IMR-90 (cell line): Measurements from ENCODE around the gene ART3. TPM values are rescaled to one million over a fixed set of nuclear protein-coding genes. Genes with fewer than 3 reads are reported as not detected.
A peak's percentile ranks its signal among the peaks of the same experiment; 100 is the strongest.

Experiments
- ATAC-seq: fragments of 200-7000 bp; cut with Tn5 transposase; 2 replicates; pipeline ENCODE4 v1.9.1; 2020; ENCODE audit warnings: low read depth, mild to moderate bottlenecking, moderate library complexity
- BruUV-seq: library from RNA; stranded (reverse); fragments of 400-500 nt; replicated peaks from 2 replicates; lab custom pipeline; 2021; lab: Mats Ljungman, UMichigan
- CTCF ChIA-PET: fragments of 300-600 bp; formaldehyde crosslinking; extraction: SDS; loops from one replicate; lab custom pipeline; 2021; ENCODE audit warnings: antibody characterized with exemption; lab: Yijun Ruan, JAX
- POLR2A ChIA-PET: fragments of 300-600 bp; sonication (Branson Sonifier 250); formaldehyde crosslinking; loops from one replicate; lab custom pipeline; 2022; ENCODE audit warnings: antibody characterized with exemption; ENCODE audit not compliant: unreplicated experiment; lab: Charles Lee
- DNase-seq: peaks from one replicate; pipeline ENCODE4 v3.0.0; 2013
- H2AFZ ChIP-seq: replicated peaks from 2 replicates; pipeline ENCODE3; 2013; ENCODE audit warnings: low read length, mild to moderate bottlenecking; ENCODE audit not compliant: poor library complexity
- H2AK5ac ChIP-seq: 2 replicates; pipeline ENCODE4 v1.6.1; 2013; ENCODE audit warnings: low read depth, low read length, inconsistent platforms
- H2AK9ac ChIP-seq: replicated peaks from 2 replicates; pipeline ENCODE3; 2013; ENCODE audit warnings: mild to moderate bottlenecking, low read depth, low read length, moderate library complexity; ENCODE audit not compliant: poor library complexity
- H2BK120ac ChIP-seq: 2 replicates; pipeline ENCODE4 v1.6.1; 2013; ENCODE audit warnings: low read depth, low read length, inconsistent platforms
- H2BK15ac ChIP-seq: 3 replicates; pipeline ENCODE4 v1.6.1; 2013; ENCODE audit warnings: low read depth, low read length, inconsistent platforms
- H2BK20ac ChIP-seq: 2 replicates; pipeline ENCODE4 v1.6.1; 2013; ENCODE audit warnings: low read depth, mild to moderate bottlenecking, inconsistent platforms, low read length, moderate library complexity
- H2BK5ac ChIP-seq: 2 replicates; pipeline ENCODE4 v1.6.1; 2013; ENCODE audit warnings: mild to moderate bottlenecking, low read depth, low read length, inconsistent platforms; ENCODE audit not compliant: poor library complexity, severe bottlenecking
- H3K14ac ChIP-seq: replicated peaks from 2 replicates; pipeline ENCODE4 v1.6.1; 2013; ENCODE audit warnings: low read depth, low read length, inconsistent platforms
- H3K18ac ChIP-seq: 2 replicates; pipeline ENCODE4 v1.6.1; 2013; ENCODE audit warnings: low read depth, low read length, control low read depth
- H3K23ac ChIP-seq: 2 replicates; pipeline ENCODE4 v1.6.1; 2013; ENCODE audit warnings: low read depth, low read length, inconsistent platforms
- H3K27ac ChIP-seq: 2 replicates; pipeline ENCODE4 v1.5.1; 2013; ENCODE audit warnings: mild to moderate bottlenecking, control low read depth, low read length; ENCODE audit not compliant: insufficient read depth
- H3K27me3 ChIP-seq: 2 replicates; pipeline ENCODE4 v1.6.1; 2013; ENCODE audit warnings: low read length; ENCODE audit not compliant: control insufficient read depth, insufficient read depth
- H3K36me3 ChIP-seq: 2 replicates; pipeline ENCODE4 v1.6.1; 2013; ENCODE audit warnings: low read length, mixed read lengths; ENCODE audit not compliant: control insufficient read depth, insufficient read depth
- H3K4ac ChIP-seq: 2 replicates; pipeline ENCODE4 v1.6.1; 2013; ENCODE audit warnings: low read depth, low read length, inconsistent platforms
- H3K4me1 ChIP-seq: 2 replicates; pipeline ENCODE4 v1.6.1; 2013; ENCODE audit warnings: low read length, mixed read lengths; ENCODE audit not compliant: control insufficient read depth, insufficient read depth
- H3K4me2 ChIP-seq: 2 replicates; pipeline ENCODE4 v1.6.1; 2013; ENCODE audit warnings: low read depth, mild to moderate bottlenecking, control low read depth, low read length, moderate library complexity
- H3K4me3 ChIP-seq: 2 replicates; pipeline ENCODE4 v1.5.1; 2013; ENCODE audit warnings: low read depth, mild to moderate bottlenecking, control low read depth, low read length, moderate library complexity; ENCODE audit not compliant: insufficient read depth
- H3K56ac ChIP-seq: 2 replicates; pipeline ENCODE4 v1.6.1; 2013; ENCODE audit warnings: low read length, inconsistent platforms; ENCODE audit not compliant: insufficient read depth; ENCODE audit errors: extremely low read depth
- H3K79me1 ChIP-seq, 2 experiments: 2 replicates each; pipeline ENCODE4 v1.6.1; 2013; ENCODE audit warnings: low read length in 2 of 2, inconsistent platforms in 1 of 2, low read depth in 1 of 2
- H3K9ac ChIP-seq: 2 replicates; pipeline ENCODE4 v1.6.1; 2013; ENCODE audit warnings: low read depth, low read length, control low read depth
- H3K9me1 ChIP-seq: 2 replicates; pipeline ENCODE4 v1.6.1; 2013; ENCODE audit warnings: low read length, inconsistent platforms; ENCODE audit not compliant: insufficient read depth
- H3K9me3 ChIP-seq: 2 replicates; pipeline ENCODE4 v1.6.1; 2013; ENCODE audit warnings: low read length; ENCODE audit not compliant: control insufficient read depth, insufficient read depth
- H4K20me1 ChIP-seq: 2 replicates; pipeline ENCODE4 v1.6.1; 2013; ENCODE audit warnings: low read length, inconsistent platforms; ENCODE audit not compliant: insufficient read depth
- H4K5ac ChIP-seq: 2 replicates; pipeline ENCODE4 v1.6.1; 2013; ENCODE audit warnings: mild to moderate bottlenecking, low read depth, low read length, control low read depth
- H4K8ac ChIP-seq, 2 experiments: 2 replicates each; pipeline ENCODE4 v1.6.1; 2013; ENCODE audit warnings: low read depth in 2 of 2, low read length in 2 of 2, control low read depth in 1 of 2, inconsistent platforms in 1 of 2
- H4K91ac ChIP-seq: 2 replicates; pipeline ENCODE4 v1.6.1; 2013; ENCODE audit warnings: low read depth, low read length, inconsistent platforms; ENCODE audit not compliant: insufficient read depth
- BHLHE40 ChIP-seq: fragments of 150-350 bp; IDR thresholded peaks from 2 replicates; pipeline ENCODE4 v1.6.1; 2016; ENCODE audit warnings: mild to moderate bottlenecking, low read depth, low read length
- CEBPB ChIP-seq: IDR thresholded peaks from 2 replicates; pipeline ENCODE4 v1.6.1; 2012; ENCODE audit warnings: low read depth, low read length, improper control_type of control experiment
- FOS ChIP-seq: fragments of 150-350 bp; IDR thresholded peaks from 2 replicates; pipeline ENCODE4 v1.6.1; 2016; ENCODE audit warnings: low read depth, low read length
- MXI1 ChIP-seq: IDR thresholded peaks from 2 replicates; pipeline ENCODE4 v1.6.1; 2012; ENCODE audit warnings: low read depth, mild to moderate bottlenecking, low read length, moderate library complexity, borderline replicate concordance
- NFE2L2 ChIP-seq: fragments of 150-350 bp; IDR thresholded peaks from 2 replicates; pipeline ENCODE4 v1.6.1; 2016; ENCODE audit warnings: low read depth, mild to moderate bottlenecking, low read length
- WGBS, 2 experiments: methylation state at CpG; one replicate each; pipeline versions ENCODE4 v1.1.5 to v1.1.7; 2013; ENCODE audit warnings: missing lambda C conversion rate in 2 of 2; ENCODE audit not compliant: insufficient read length in 1 of 2; ENCODE audit errors: extremely low coverage in 2 of 2; 5-methylcytosine and 5-hydroxymethylcytosine counted together
- dilution Hi-C: fragments of 300-500 bp; cut with HindIII; formaldehyde crosslinking; loops from one replicate; pipeline ENCODE4 v1.14.3; 2018; ENCODE audit warnings: low sequenced_read_pairs; ENCODE audit not compliant: unreplicated experiment
- in situ Hi-C: fragments of 300-500 bp; cut with MboI; formaldehyde crosslinking; loops from 3 replicates; pipeline ENCODE4 v1.14.3; 2019; ENCODE audit warnings: low sequenced_read_pairs, inconsistent platforms, mixed read lengths
- intact Hi-C: fragments of 100-400 bp; cut with micrococcal nuclease; formaldehyde crosslinking; loops from 2 replicates; pipeline ENCODE4 v1.10.0; 2022
- polyA plus RNA-seq, 3 experiments: library from polyadenylated mRNA; depleted of rRNA; stranded (reverse); fragments of >200 nt; gene quantifications; 2 replicates each; pipeline ENCODE4 v1.2.3, GENCODE V29; 2012; ENCODE audit warnings: low replicate concordance in 1 of 3
- total RNA-seq: library from RNA; depleted of rRNA; stranded (reverse); fragments of >200 nt; gene quantifications from 2 replicates; pipeline ENCODE4 v1.2.3, GENCODE V29; 2012
- TF ChIP-seq, protein P1 (sequence below): fragments of 150-350 bp; IDR thresholded peaks from 2 replicates; pipeline ENCODE4 v1.6.1; 2016; ENCODE audit warnings: low read depth, mild to moderate bottlenecking, low read length, moderate library complexity, borderline replicate concordance
- TF ChIP-seq, protein P2 (sequence below): fragments of 150-350 bp; IDR thresholded peaks from 2 replicates; pipeline ENCODE4 v1.6.1; 2017; ENCODE audit warnings: mild to moderate bottlenecking, antibody characterized with exemption, low read length, low read depth

Gene ART3
- total and polyA plus RNA-seq, 2 of the 4 experiments (the other 2 are of a cell fraction) = 0.15 TPM; not detected in 1

DNA sequence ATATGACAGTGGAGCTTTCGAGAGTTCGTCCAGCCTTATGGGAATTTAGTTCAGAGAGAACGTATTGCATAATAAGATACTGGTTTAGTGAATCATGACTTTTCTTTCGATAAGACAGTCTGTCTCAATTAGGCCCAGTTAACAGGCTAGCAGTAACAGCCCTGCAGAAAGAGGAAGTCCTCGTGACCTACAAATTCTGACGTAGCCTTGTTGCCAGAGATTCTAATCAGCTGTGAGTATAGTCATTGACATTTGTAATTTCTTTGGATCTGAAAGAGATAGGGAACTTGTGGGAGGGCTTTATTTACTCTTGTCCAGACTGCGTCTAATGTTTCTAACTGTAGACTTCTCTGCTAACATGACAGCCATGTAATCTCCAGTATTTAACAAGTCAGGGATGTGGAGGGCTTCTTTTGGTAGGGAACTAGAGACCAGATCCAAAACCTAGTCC lies 15.8 kb downstream of the ART3 start:
- H3K4me3 ChIP-seq = no peak overlapping the region
- H3K23ac ChIP-seq = no peak overlapping the region
- no peak overlapping the region for H2AK9ac ChIP-seq
- H2AK5ac ChIP-seq = no peak overlapping the region
- no peaks in the 10 kb centered on the region for H3K36me3 ChIP-seq
- no peak overlapping the region for H3K56ac ChIP-seq
- no peaks in the 10 kb centered on the region for H4K20me1 ChIP-seq
- CTCF ChIA-PET = no interaction called here
- H2BK120ac ChIP-seq = no peak overlapping the region
- DNase-seq = peak; percentile 94
- 0 out of 2 replicates have a peak, but pooled peaks cover 2% of the 10 kb centered on the region for H3K4me1 ChIP-seq
- H4K5ac ChIP-seq = no peak overlapping the region
- no peak overlapping the region for H3K9ac ChIP-seq
- no peaks in the 10 kb centered on the region for H3K9me1 ChIP-seq
- no peak overlapping the region for H3K4ac ChIP-seq
- in situ Hi-C loops = no loop called here
- dilution Hi-C loops = no loop called here
- H3K14ac ChIP-seq = 0 out of 2 replicates have a peak overlapping the region, but pooled peaks have one; percentile 30
- H3K9me3 ChIP-seq = no peaks in the 10 kb centered on the region
- peak; percentile 92 for ATAC-seq
- peak overlapping the region; percentile 53; the same call in 1 of the 2 replicates for H3K27ac ChIP-seq
- BruUV-seq = no TSS peak
- H4K8ac ChIP-seq = no peak overlapping the region
- H3K27me3 ChIP-seq = peaks cover 2% of the 10 kb centered on the region; the same call in 1 of the 2 replicates
- H4K91ac ChIP-seq = no peak overlapping the region
- WGBS, 2 experiments = 50% methylated on average over 2 of the region's 7 CpGs; no CpG with 5 or more reads in 1 of the 2 experiments
- H3K18ac ChIP-seq = no peak overlapping the region
- POLR2A ChIA-PET = interaction anchor here (0.6 kb wide), 1 partner anchor 112 kb away, joined by 6 read pairs; no protein-coding TSS in a partner anchor
- no peaks in the 10 kb centered on the region for H3K79me1 ChIP-seq
- H2BK15ac ChIP-seq = no peak overlapping the region
- TF ChIP-seq BHLHE40 (peak; percentile 26; the same call in 1 of the 2 replicates), MXI1 (no peak), NFE2L2 (no peak), FOS (peak; percentile 45; the same call in 1 of the 2 replicates), CEBPB (peak; percentile 97)
- TF ChIP-seq, protein P1, sequence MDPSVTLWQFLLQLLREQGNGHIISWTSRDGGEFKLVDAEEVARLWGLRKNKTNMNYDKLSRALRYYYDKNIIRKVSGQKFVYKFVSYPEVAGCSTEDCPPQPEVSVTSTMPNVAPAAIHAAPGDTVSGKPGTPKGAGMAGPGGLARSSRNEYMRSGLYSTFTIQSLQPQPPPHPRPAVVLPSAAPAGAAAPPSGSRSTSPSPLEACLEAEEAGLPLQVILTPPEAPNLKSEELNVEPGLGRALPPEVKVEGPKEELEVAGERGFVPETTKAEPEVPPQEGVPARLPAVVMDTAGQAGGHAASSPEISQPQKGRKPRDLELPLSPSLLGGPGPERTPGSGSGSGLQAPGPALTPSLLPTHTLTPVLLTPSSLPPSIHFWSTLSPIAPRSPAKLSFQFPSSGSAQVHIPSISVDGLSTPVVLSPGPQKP = no peak
- TF ChIP-seq, protein P2, sequence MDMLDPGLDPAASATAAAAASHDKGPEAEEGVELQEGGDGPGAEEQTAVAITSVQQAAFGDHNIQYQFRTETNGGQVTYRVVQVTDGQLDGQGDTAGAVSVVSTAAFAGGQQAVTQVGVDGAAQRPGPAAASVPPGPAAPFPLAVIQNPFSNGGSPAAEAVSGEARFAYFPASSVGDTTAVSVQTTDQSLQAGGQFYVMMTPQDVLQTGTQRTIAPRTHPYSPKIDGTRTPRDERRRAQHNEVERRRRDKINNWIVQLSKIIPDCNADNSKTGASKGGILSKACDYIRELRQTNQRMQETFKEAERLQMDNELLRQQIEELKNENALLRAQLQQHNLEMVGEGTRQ = peak; percentile 64
- peak overlapping the region; percentile 17; the same call in 1 of the 2 replicates for H3K4me2 ChIP-seq
- no peak overlapping the region for H2AFZ ChIP-seq
- intact Hi-C loops = no loop called here
- no peak overlapping the region for H2BK20ac ChIP-seq
- H2BK5ac ChIP-seq = peak overlapping the region; percentile 56
